Measurements from ENCODE around the gene HLF.

The HLF gene

GRCh38 chr17:55292094-55292493 lies 27.3 kb downstream of the HLF start:
- FAIRE-seq: no peak

- FAIRE-seq: no peak
These were observed 29.4 kb downstream of the HLF start for GRCh38 chr17:55294042-55294751.

- FAIRE-seq: no peak
These were observed 30.8 kb downstream of the HLF start for GRCh38 chr17:55295411-55296170.

GRCh38 chr17:55296171-55296695 lies 31.5 kb downstream of the HLF start:
- FAIRE-seq: no peak

- no peak for FAIRE-seq
These were observed 31.9 kb downstream of the HLF start for GRCh38 chr17:55296699-55297098.

GRCh38 chr17:55298111-55298730 lies 33.5 kb downstream of the HLF start:
- no peak for FAIRE-seq

- FAIRE-seq: no peak
These were observed 34.5 kb downstream of the HLF start for GRCh38 chr17:55299162-55299838.

GRCh38 chr17:55299890-55300289 lies 35.1 kb downstream of the HLF start:
- FAIRE-seq: no peak

GRCh38 chr17:55300479-55301290 lies 35.9 kb downstream of the HLF start:
- FAIRE-seq: no peak

GRCh38 chr17:55301521-55302406 lies 37.0 kb downstream of the HLF start:
- FAIRE-seq: no peak

- FAIRE-seq: no peak
These were observed 37.6 kb downstream of the HLF start for GRCh38 chr17:55302407-55302787.

GRCh38 chr17:55303008-55303493 lies 38.3 kb downstream of the HLF start:
- no peak for FAIRE-seq

- FAIRE-seq: no peak
These were observed 39.0 kb downstream of the HLF start for GRCh38 chr17:55303701-55304145.

GRCh38 chr17:55304171-55304859 lies 39.6 kb downstream of the HLF start:
- no peak for FAIRE-seq

- FAIRE-seq: no peak
These were observed 40.7 kb downstream of the HLF start for GRCh38 chr17:55305321-55306087.

- FAIRE-seq: no peak
These were observed 43.1 kb downstream of the HLF start for GRCh38 chr17:55307879-55308278.

GRCh38 chr17:55308613-55309391 lies 44.0 kb downstream of the HLF start:
- no peak for FAIRE-seq

- FAIRE-seq: no peak
These were observed 47.1 kb downstream of the HLF start for GRCh38 chr17:55311767-55312375.

Measured in colon (tissue), 2 donors.